ENCODE data around the gene CEP44. TPM values are rescaled to one million over a fixed set of nuclear protein-coding genes. Genes with fewer than 3 reads are reported as not detected.

The CEP44 gene
- total and polyA plus RNA-seq, 10 of the 15 experiments (the other 5 are each of a cell fraction or from before 2014, with no cell fraction given) = 7.6 to 19.8 (median 14.2) TPM

DNA sequence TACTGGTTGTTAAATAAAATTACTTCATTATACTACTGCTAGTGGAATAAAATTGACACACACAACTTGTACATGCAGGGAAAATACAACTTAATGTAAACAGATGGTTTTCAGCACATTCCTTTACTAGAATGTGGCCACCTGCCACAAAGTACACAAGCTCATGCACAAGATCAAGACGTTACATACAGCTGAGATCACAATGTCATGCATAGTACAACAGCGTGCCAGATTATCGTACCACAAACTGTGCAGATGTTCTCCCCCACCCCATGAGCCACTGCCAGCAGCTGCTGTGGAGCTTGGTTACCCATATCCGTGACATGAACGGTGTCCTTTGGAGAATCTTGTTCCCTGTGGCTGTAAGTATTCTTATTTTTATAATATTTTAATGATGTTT is 27.9 kb upstream of the CEP44 start:
- H4K20me1 ChIP-seq (ENCODE audit: control insufficient read depth, insufficient read depth) = no peaks in the 10 kb centered on the region
- FAIRE-seq (no peak), DNase-seq (ENCODE audit: low read depth, low spot score) (no peak), ATAC-seq (no peak)
- 94% methylated on average over 5 of the region's 5 CpGs for WGBS (ENCODE audit: insufficient coverage, insufficient replicate concordance, low lambda C conversion rate, missing lambda C conversion rate)
- H3K4me3 ChIP-seq = no peak overlapping the region
- H3K27me3 ChIP-seq (replicated peaks in 1 of 2; ENCODE audit: control insufficient read depth in 2 of 2, insufficient read depth in 2 of 2, low read length in 1 of 2) = no peaks in the 10 kb centered on the region
- no peak overlapping the region for H3K27ac ChIP-seq (ENCODE audit: control insufficient read depth, insufficient read depth)
- CTCF ChIA-PET = interaction anchor here (1.1 kb wide), 1 partner anchor 15 kb away, joined by 3 read pairs; no protein-coding TSS in a partner anchor
- in situ Hi-C loops (cut with MboI) (no loop called here), intact Hi-C loops (cut with micrococcal nuclease; ENCODE audit: unreplicated experiment) (no loop called here)
- H2AFZ ChIP-seq (ENCODE audit: control insufficient read depth, low read depth, low read length) = no peak overlapping the region
- no TSS peak for BruUV-seq (replicated peaks)
- H3K36me3 ChIP-seq (ENCODE audit: control insufficient read depth in 2 of 2, insufficient read depth in 2 of 2, low read length in 1 of 2) = peaks cover 0 to 3% of the 10 kb centered on the region in 2 experiments; a peak in 1 of 4 replicates
- no peaks in the 10 kb centered on the region for H3K9me3 ChIP-seq (replicated peaks; ENCODE audit: control insufficient read depth, insufficient read depth, low read length)
- no peaks in the 10 kb centered on the region for H3K4me1 ChIP-seq (ENCODE audit: control insufficient read depth, insufficient read depth, low read length)
- RAD21 ChIA-PET (ENCODE audit: unreplicated experiment) = no interaction called here
- no peak overlapping the region for H3K9ac ChIP-seq (ENCODE audit: control insufficient read depth, insufficient read depth, low read length)
- SMC1A ChIA-PET (ENCODE audit: uncharacterized antibody, unreplicated experiment) = no interaction called here
- POLR2A ChIA-PET = no interaction called here
- no peak overlapping the region for H3K4me2 ChIP-seq (ENCODE audit: control insufficient read depth, insufficient read depth)
- no peaks in the 10 kb centered on the region for H3K79me2 ChIP-seq (ENCODE audit: control insufficient read depth, insufficient read depth, low read length)
- TF ChIP-seq HDAC6 (IDR thresholded peaks at IDR 0.05; ENCODE audit: unreplicated experiment) (no peak), FOS (IDR thresholded peaks at IDR 0.05; ENCODE audit: borderline replicate concordance, extremely low read depth, insufficient read length) (no peak), BHLHE40 (IDR thresholded peaks at IDR 0.05; ENCODE audit: borderline replicate concordance in 1 of 2, low read depth in 2 of 2, low read length in 1 of 2) (no peak), MTA3 (IDR thresholded peaks at IDR 0.05; ENCODE audit: borderline replicate concordance, low read length) (no peak), TCF12 (IDR thresholded peaks at IDR 0.05; ENCODE audit: low read depth, low read length) (no peak), CEBPB (IDR thresholded peaks at IDR 0.05; ENCODE audit: borderline replicate concordance in 1 of 2, low read depth in 2 of 2, low read length in 2 of 2) (no peak), POLR2AphosphoS2 (IDR thresholded peaks at IDR 0.05; ENCODE audit: low read depth, low read length) (no peak), RBBP5 (conservative IDR thresholded peaks at IDR 0.05) (no peak), HCFC1 (IDR thresholded peaks at IDR 0.05; ENCODE audit: low read length) (no peak), SUZ12 (IDR thresholded peaks at IDR 0.05; ENCODE audit: unreplicated experiment) (no peak), KLF5 (IDR thresholded peaks at IDR 0.05; ENCODE audit: partially characterized antibody) (no peak)
- TF ChIP-seq, protein P1, sequence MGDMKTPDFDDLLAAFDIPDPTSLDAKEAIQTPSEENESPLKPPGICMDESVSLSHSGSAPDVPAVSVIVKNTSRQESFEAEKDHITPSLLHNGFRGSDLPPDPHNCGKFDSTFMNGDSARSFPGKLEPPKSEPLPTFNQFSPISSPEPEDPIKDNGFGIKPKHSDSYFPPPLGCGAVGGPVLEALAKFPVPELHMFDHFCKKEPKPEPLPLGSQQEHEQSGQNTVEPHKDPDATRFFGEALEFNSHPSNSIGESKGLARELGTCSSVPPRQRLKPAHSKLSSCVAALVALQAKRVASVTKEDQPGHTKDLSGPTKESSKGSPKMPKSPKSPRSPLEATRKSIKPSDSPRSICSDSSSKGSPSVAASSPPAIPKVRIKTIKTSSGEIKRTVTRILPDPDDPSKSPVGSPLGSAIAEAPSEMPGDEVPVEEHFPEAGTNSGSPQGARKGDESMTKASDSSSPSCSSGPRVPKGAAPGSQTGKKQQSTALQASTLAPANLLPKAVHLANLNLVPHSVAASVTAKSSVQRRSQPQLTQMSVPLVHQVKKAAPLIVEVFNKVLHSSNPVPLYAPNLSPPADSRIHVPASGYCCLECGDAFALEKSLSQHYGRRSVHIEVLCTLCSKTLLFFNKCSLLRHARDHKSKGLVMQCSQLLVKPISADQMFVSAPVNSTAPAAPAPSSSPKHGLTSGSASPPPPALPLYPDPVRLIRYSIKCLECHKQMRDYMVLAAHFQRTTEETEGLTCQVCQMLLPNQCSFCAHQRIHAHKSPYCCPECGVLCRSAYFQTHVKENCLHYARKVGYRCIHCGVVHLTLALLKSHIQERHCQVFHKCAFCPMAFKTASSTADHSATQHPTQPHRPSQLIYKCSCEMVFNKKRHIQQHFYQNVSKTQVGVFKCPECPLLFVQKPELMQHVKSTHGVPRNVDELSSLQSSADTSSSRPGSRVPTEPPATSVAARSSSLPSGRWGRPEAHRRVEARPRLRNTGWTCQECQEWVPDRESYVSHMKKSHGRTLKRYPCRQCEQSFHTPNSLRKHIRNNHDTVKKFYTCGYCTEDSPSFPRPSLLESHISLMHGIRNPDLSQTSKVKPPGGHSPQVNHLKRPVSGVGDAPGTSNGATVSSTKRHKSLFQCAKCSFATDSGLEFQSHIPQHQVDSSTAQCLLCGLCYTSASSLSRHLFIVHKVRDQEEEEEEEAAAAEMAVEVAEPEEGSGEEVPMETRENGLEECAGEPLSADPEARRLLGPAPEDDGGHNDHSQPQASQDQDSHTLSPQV (IDR thresholded peaks at IDR 0.05) = no peak
- TF ChIP-seq, protein P2, sequence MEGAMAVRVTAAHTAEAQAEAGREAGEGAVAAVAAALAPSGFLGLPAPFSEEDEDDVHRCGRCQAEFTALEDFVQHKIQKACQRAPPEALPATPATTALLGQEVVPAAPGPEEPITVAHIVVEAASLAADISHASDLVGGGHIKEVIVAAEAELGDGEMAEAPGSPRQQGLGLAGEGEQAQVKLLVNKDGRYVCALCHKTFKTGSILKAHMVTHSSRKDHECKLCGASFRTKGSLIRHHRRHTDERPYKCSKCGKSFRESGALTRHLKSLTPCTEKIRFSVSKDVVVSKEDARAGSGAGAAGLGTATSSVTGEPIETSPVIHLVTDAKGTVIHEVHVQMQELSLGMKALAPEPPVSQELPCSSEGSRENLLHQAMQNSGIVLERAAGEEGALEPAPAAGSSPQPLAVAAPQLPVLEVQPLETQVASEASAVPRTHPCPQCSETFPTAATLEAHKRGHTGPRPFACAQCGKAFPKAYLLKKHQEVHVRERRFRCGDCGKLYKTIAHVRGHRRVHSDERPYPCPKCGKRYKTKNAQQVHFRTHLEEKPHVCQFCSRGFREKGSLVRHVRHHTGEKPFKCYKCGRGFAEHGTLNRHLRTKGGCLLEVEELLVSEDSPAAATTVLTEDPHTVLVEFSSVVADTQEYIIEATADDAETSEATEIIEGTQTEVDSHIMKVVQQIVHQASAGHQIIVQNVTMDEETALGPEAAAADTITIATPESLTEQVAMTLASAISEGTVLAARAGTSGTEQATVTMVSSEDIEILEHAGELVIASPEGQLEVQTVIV (IDR thresholded peaks at IDR 0.05; ENCODE audit: borderline replicate concordance, partially characterized antibody) = no peak
- TF ChIP-seq, protein P3, sequence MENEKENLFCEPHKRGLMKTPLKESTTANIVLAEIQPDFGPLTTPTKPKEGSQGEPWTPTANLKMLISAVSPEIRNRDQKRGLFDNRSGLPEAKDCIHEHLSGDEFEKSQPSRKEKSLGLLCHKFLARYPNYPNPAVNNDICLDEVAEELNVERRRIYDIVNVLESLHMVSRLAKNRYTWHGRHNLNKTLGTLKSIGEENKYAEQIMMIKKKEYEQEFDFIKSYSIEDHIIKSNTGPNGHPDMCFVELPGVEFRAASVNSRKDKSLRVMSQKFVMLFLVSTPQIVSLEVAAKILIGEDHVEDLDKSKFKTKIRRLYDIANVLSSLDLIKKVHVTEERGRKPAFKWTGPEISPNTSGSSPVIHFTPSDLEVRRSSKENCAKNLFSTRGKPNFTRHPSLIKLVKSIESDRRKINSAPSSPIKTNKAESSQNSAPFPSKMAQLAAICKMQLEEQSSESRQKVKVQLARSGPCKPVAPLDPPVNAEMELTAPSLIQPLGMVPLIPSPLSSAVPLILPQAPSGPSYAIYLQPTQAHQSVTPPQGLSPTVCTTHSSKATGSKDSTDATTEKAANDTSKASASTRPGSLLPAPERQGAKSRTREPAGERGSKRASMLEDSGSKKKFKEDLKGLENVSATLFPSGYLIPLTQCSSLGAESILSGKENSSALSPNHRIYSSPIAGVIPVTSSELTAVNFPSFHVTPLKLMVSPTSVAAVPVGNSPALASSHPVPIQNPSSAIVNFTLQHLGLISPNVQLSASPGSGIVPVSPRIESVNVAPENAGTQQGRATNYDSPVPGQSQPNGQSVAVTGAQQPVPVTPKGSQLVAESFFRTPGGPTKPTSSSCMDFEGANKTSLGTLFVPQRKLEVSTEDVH (IDR thresholded peaks at IDR 0.05; ENCODE audit: low read depth, partially characterized antibody) = no peak
